ENCODE measurements around the gene HSPBAP1. TPM values are rescaled to one million over a fixed set of nuclear protein-coding genes. Genes with fewer than 3 reads are reported as not detected.

HSPBAP1 gene
- total RNA-seq, 1 experiment from 2014 or later: 8.7 TPM

DNA sequence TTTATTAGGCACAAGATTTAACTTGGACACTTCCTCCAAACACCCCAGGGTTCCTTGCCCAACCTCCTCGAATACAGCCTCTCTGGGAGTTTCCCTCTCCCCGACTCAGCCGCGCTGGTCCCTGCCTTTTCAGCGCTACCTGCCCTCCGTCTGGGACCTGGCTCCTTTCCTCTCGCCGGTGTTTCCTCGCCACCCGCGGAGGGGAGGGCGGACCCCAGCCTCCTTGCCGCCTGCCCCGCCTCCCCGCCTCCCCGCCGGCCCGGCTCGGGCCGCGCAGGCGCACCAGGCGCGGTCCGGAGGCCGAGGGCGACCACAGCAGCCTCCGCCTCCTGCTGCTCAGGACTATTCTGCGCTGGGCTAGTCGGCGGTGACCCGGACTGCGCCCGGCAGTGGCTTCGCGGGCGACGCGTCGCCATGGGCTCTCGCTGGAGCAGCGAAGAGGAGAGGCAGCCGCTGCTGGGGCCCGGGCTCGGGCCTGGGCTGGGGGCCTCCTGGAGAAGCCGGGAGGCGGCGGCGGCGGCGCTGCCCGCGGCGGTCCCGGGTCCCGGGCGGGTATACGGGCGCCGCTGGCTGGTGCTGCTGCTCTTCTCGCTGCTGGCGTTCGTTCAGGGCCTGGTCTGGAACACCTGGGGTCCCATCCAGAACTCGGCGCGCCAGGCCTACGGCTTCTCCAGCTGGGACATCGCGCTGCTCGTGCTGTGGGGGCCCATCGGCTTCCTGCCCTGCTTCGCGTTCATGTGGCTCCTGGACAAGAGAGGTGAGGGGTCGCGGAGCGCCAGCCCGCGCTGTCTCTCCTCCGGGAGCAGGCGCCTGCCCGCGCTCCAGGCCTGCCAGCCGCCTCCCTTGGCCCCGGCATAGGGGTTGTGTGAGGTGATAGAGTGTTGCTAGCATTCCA, 1.4 kb upstream of the HSPBAP1 start, which contains the start of gene SLC49A4:
Gene SLC49A4, plus strand, starts transcription at position 291 of the 895 bp plus-strand sequence. Its CDS starts 124 bp downstream, at position 415.
- peak within 1 kb of the TSS; percentile 86 for H3K4me3 ChIP-seq (ENCODE audit: low read depth, low read length, poor library complexity, severe bottlenecking)
- H3K4me1 ChIP-seq (ENCODE audit: insufficient read depth, low read length, poor library complexity, severe bottlenecking): peaks cover 6% of the 10 kb centered on the region
- BruUV-seq (replicated peaks): no TSS peak
- no peaks in the 10 kb centered on the region for H3K9me3 ChIP-seq (ENCODE audit: low read depth, low read length, poor library complexity, severe bottlenecking)
- ChIA-PET CTCF (no interaction called here), POLR2A (ENCODE audit: low non-redundant PET) (no interaction called here)
- TF ChIP-seq, protein P1, sequence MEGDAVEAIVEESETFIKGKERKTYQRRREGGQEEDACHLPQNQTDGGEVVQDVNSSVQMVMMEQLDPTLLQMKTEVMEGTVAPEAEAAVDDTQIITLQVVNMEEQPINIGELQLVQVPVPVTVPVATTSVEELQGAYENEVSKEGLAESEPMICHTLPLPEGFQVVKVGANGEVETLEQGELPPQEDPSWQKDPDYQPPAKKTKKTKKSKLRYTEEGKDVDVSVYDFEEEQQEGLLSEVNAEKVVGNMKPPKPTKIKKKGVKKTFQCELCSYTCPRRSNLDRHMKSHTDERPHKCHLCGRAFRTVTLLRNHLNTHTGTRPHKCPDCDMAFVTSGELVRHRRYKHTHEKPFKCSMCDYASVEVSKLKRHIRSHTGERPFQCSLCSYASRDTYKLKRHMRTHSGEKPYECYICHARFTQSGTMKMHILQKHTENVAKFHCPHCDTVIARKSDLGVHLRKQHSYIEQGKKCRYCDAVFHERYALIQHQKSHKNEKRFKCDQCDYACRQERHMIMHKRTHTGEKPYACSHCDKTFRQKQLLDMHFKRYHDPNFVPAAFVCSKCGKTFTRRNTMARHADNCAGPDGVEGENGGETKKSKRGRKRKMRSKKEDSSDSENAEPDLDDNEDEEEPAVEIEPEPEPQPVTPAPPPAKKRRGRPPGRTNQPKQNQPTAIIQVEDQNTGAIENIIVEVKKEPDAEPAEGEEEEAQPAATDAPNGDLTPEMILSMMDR (conservative IDR thresholded peaks at IDR 0.05; ENCODE audit: low read depth, low read length): no peak
- TF ChIP-seq EZH2 (IDR thresholded peaks at IDR 0.05; ENCODE audit: borderline replicate concordance, low read depth, low read length, poor library complexity, severe bottlenecking): no peak
- peak within 1 kb of the TSS; percentile 78 for H3K27ac ChIP-seq (ENCODE audit: low read depth, low read length, poor library complexity, severe bottlenecking)
- H3K36me3 ChIP-seq (ENCODE audit: insufficient read depth, low read length, poor library complexity, severe bottlenecking): no peaks in the 10 kb centered on the region
- no peaks in the 10 kb centered on the region for H3K27me3 ChIP-seq (replicated peaks; ENCODE audit: insufficient read depth, low read depth, low read length, poor library complexity)
- intact Hi-C loops (cut with micrococcal nuclease; ENCODE audit: unreplicated experiment): loop anchor here (1.0 kb wide), 1 partner anchor 412 kb away; the partner anchor contains the start of gene MIX23
- peak; percentile 72 for DNase-seq (ENCODE audit: low spot score)

DNA sequence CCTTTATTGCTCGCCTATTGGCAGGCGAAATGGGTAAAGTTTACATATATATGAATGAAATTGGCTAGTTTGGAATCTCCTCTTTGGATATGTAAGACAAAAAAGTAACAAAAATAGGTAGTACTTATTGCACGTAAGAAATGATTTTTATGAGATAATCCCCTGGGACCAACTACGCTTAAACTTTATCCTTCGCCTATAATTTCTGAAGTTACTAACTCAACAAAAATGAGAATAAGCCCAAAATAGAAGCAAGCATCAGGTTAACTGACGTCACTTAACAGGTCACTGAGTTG, 800 bp upstream of the HSPBAP1 start:
- CTCF ChIA-PET: no interaction called here
- no peaks in the 10 kb centered on the region for H3K27me3 ChIP-seq (replicated peaks; ENCODE audit: insufficient read depth, low read depth, low read length, poor library complexity)
- H3K36me3 ChIP-seq (ENCODE audit: insufficient read depth, low read length, poor library complexity, severe bottlenecking): no peaks in the 10 kb centered on the region
- H3K4me3 ChIP-seq (ENCODE audit: low read depth, low read length, poor library complexity, severe bottlenecking): peak overlapping the region; percentile 86
- H3K27ac ChIP-seq (ENCODE audit: low read depth, low read length, poor library complexity, severe bottlenecking): peak overlapping the region; percentile 78
- intact Hi-C loops (cut with micrococcal nuclease; ENCODE audit: unreplicated experiment): loop anchor here (1.0 kb wide), 1 partner anchor 411 kb away; the partner anchor contains the start of gene MIX23
- no peaks in the 10 kb centered on the region for H3K9me3 ChIP-seq (ENCODE audit: low read depth, low read length, poor library complexity, severe bottlenecking)
- POLR2A ChIA-PET (ENCODE audit: low non-redundant PET): no interaction called here
- no peak for DNase-seq (ENCODE audit: low spot score)
- no TSS peak for BruUV-seq (replicated peaks)
- TF ChIP-seq, protein P1 (conservative IDR thresholded peaks at IDR 0.05; ENCODE audit: low read depth, low read length): no peak
- TF ChIP-seq EZH2 (IDR thresholded peaks at IDR 0.05; ENCODE audit: borderline replicate concordance, low read depth, low read length, poor library complexity, severe bottlenecking): no peak
- peaks cover 6% of the 10 kb centered on the region for H3K4me1 ChIP-seq (ENCODE audit: insufficient read depth, low read length, poor library complexity, severe bottlenecking)

DNA sequence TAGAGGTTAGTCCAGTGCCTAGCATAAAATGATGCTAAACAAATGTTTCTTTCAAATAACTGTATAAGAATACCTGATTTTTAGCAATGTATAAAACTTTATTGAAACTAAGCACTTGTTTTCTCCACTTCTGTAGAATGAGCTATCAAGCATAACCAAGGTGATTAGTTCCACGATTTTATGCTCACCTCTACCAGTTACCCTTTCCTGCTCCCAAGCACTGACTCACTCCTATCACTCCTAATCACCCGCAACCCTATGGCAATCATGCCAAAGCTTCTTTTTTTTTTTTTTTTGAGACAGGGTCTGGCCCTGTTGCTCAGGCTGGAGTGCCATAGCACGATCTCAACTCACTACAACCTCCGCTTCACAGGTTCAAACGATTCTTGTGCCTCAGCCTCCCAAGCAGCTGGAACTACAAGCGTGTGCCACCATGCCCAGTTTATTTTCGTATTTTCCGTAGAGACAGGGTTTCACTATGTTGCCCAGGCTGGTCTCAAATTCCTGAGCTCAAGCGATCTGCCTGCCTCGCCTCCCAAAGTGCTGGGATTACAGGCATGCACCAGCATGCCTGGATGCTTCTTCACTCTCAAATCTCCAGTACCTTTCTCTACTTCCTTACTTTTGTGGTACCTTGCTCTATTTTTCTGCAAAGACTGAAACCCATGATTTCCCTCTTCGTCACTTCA, 3.9 kb downstream of the HSPBAP1 start:
- BruUV-seq (replicated peaks): no TSS peak
- intact Hi-C loops (cut with micrococcal nuclease; ENCODE audit: unreplicated experiment): no loop called here
- Histone ChIP-seq H3K9me3 (ENCODE audit: low read depth, low read length, poor library complexity, severe bottlenecking) (no peaks in the 10 kb centered on the region), H3K27me3 (replicated peaks; ENCODE audit: insufficient read depth, low read depth, low read length, poor library complexity) (no peaks in the 10 kb centered on the region), H3K4me1 (ENCODE audit: insufficient read depth, low read length, poor library complexity, severe bottlenecking) (peaks cover 6% of the 10 kb centered on the region), H3K27ac (ENCODE audit: low read depth, low read length, poor library complexity, severe bottlenecking) (no peak overlapping the region), H3K4me3 (ENCODE audit: low read depth, low read length, poor library complexity, severe bottlenecking) (no peak overlapping the region), H3K36me3 (ENCODE audit: insufficient read depth, low read length, poor library complexity, severe bottlenecking) (no peaks in the 10 kb centered on the region)
- ChIA-PET CTCF (no interaction called here), POLR2A (ENCODE audit: low non-redundant PET) (no interaction called here)
- no peak for TF ChIP-seq EZH2 (IDR thresholded peaks at IDR 0.05; ENCODE audit: borderline replicate concordance, low read depth, low read length, poor library complexity, severe bottlenecking)
- TF ChIP-seq, protein P1 (conservative IDR thresholded peaks at IDR 0.05; ENCODE audit: low read depth, low read length): no peak
- DNase-seq (ENCODE audit: low spot score): no peak
